ENCODE measurements around the gene GAS2L3.

- TF ChIP-seq EZH2 (IDR thresholded peaks at IDR 0.05; ENCODE audit: insufficient read depth, poor library complexity, severe bottlenecking) = no peak
- no peak for TF ChIP-seq EZH2phosphoT487 (IDR thresholded peaks at IDR 0.05; ENCODE audit: insufficient read depth, low read depth)
These were observed 20.0 kb downstream of the GAS2L3 start for GRCh38 chr12:100593490-100593889.
